GM19043 (cell line): ENCODE results near the gene TRAPPC13.
"Not testable (repeated sequence)": the region's sequence is repeated elsewhere in the genome, so short reads cannot be mapped to it uniquely, and the experiment has no call there.

Experiments
- ATAC-seq: cut with Tn5 transposase; IDR thresholded peaks from one replicate; pipeline ENCODE4 v1.9.1; 2021; ENCODE audit warnings: low read depth; ENCODE audit not compliant: unreplicated experiment

The TRAPPC13 gene

GRCh38 chr5:65624571-65625555 lies at the start of gene TRAPPC13, which contains the start of gene SHLD3:
TRAPPC13 (plus strand) TSS chr5:65625027; CDS start chr5:65625061, 34 bp downstream.
SHLD3 (plus strand) TSS chr5:65625027; CDS start chr5:65629588, 4,561 bp downstream.
- ATAC-seq: peak; percentile 66

GRCh38 chr5:65577141-65577540 lies 47.7 kb upstream of the TRAPPC13 start:
- no peak for ATAC-seq

GRCh38 chr5:65588694-65589093 lies 36.1 kb upstream of the TRAPPC13 start:
- ATAC-seq: no peak

- ATAC-seq: not testable (repeated sequence)
Measured at GRCh38 chr5:65601761-65602160, 23.1 kb upstream of the TRAPPC13 start.

- ATAC-seq: no peak
Measured at GRCh38 chr5:65611524-65611923, 13.3 kb upstream of the TRAPPC13 start.

- ATAC-seq: no peak
Measured at GRCh38 chr5:65612298-65612907, 12.4 kb upstream of the TRAPPC13 start.

- ATAC-seq: no peak
Measured at GRCh38 chr5:65620021-65620420, 4.8 kb upstream of the TRAPPC13 start.

- ATAC-seq: not testable (repeated sequence)
Measured at GRCh38 chr5:65621961-65622360, 2.9 kb upstream of the TRAPPC13 start.

GRCh38 chr5:65623482-65623881 lies 1.3 kb upstream of the TRAPPC13 start:
- no peak for ATAC-seq

- ATAC-seq: peak; percentile 94
Measured at GRCh38 chr5:65624025-65624570, 729 bp upstream of the TRAPPC13 start, which contains the start of gene TRIM23. TRIM23 (minus strand) TSS chr5:65624333; CDS start chr5:65624274, 59 bp downstream.

GRCh38 chr5:65625743-65626142 lies 916 bp downstream of the TRAPPC13 start:
- no peak for ATAC-seq

- ATAC-seq: no peak
Measured at GRCh38 chr5:65630981-65631380, 6.2 kb downstream of the TRAPPC13 start.

- ATAC-seq: no peak
Measured at GRCh38 chr5:65640240-65640639, 15.4 kb downstream of the TRAPPC13 start.

- no peak for ATAC-seq
Measured at GRCh38 chr5:65646938-65647337, 22.1 kb downstream of the TRAPPC13 start.

- no peak for ATAC-seq
Measured at GRCh38 chr5:65647941-65648340, 23.1 kb downstream of the TRAPPC13 start.

GRCh38 chr5:65651144-65651543 lies 26.3 kb downstream of the TRAPPC13 start:
- ATAC-seq: no peak

- no peak for ATAC-seq
Measured at GRCh38 chr5:65654713-65655112, 29.9 kb downstream of the TRAPPC13 start.

- no peak for ATAC-seq
Measured at GRCh38 chr5:65663804-65664521, 39.1 kb downstream of the TRAPPC13 start.

- ATAC-seq: no peak
Measured at GRCh38 chr5:65668696-65669095, 43.9 kb downstream of the TRAPPC13 start.

GRCh38 chr5:65672796-65673195 lies 48.0 kb downstream of the TRAPPC13 start:
- ATAC-seq: no peak
